Measurements from ENCODE around the gene IL22RA2. TPM values are rescaled to one million over a fixed set of nuclear protein-coding genes. Genes with fewer than 3 reads are reported as not detected.

IL22RA2 gene
- total RNA-seq, 1 donor from 2014 or later = not detected

DNA sequence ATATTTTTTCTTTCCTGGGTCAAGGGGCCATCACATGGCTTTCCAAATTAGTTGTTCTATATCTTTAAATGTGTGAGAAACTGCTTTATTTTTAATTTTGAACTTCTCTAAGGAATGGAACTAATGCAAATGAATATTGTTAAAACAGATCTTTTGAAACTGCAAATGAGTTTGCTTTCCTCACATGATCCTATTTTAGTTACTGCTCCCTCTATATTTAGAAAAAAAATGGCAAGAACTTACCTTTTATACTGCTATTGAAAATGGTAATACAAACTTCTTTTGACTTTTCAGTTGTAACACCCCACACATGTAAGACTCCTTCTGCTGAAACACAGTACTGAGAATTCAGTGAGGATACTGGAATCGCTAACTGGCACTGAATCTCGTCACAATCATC, 29.8 kb upstream of the IL22RA2 start:
- ATAC-seq (no peak), DNase-seq (ENCODE audit: missing footprints) (no peak)
- intact Hi-C loops (cut with DNase I) = loop anchor here (5.0 to 10.0 kb wide), 2 partner anchors 106 to 238 kb away; no protein-coding TSS in a partner anchor

DNA sequence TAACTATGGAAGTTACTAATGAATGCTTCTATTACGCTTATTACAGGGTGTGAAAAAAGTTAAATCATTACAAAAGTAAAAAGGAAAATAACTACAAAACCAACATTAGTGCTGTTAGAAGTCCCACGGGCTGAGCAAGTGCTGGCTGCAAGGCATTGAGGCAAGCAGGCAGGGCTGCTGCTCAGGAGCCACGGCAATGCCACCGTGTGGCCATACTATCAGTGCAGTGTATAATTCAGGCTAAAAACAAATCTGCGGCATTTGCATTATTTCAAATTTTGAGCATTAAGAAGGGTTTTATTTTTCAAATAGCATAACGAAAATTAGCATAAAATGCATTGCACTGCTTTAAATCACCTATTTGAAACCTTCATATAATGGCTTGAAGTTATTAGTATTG, 28.6 kb upstream of the IL22RA2 start:
- DNase-seq (ENCODE audit: missing footprints) (no peak), ATAC-seq (peak; percentile 80)
- intact Hi-C loops (cut with DNase I) = loop anchor here (5.0 to 10.0 kb wide), 2 partner anchors 105 to 237 kb away; no protein-coding TSS in a partner anchor

GRCh38 chr6:137201006-137201405, 27.6 kb upstream of the IL22RA2 start:
- no peak for ATAC-seq
- DNase-seq (ENCODE audit: missing footprints) = no peak
- intact Hi-C loops (cut with DNase I) = loop anchor here (5.0 to 10.0 kb wide), 2 partner anchors 104 to 236 kb away; no protein-coding TSS in a partner anchor

- intact Hi-C loops (cut with DNase I) = loop anchor here (5.0 to 10.0 kb wide), 2 partner anchors 103 to 235 kb away; no protein-coding TSS in a partner anchor
- ATAC-seq (no peak), DNase-seq (ENCODE audit: missing footprints) (no peak)
Measured at GRCh38 chr6:137200288-137200687, 26.8 kb upstream of the IL22RA2 start.

DNA sequence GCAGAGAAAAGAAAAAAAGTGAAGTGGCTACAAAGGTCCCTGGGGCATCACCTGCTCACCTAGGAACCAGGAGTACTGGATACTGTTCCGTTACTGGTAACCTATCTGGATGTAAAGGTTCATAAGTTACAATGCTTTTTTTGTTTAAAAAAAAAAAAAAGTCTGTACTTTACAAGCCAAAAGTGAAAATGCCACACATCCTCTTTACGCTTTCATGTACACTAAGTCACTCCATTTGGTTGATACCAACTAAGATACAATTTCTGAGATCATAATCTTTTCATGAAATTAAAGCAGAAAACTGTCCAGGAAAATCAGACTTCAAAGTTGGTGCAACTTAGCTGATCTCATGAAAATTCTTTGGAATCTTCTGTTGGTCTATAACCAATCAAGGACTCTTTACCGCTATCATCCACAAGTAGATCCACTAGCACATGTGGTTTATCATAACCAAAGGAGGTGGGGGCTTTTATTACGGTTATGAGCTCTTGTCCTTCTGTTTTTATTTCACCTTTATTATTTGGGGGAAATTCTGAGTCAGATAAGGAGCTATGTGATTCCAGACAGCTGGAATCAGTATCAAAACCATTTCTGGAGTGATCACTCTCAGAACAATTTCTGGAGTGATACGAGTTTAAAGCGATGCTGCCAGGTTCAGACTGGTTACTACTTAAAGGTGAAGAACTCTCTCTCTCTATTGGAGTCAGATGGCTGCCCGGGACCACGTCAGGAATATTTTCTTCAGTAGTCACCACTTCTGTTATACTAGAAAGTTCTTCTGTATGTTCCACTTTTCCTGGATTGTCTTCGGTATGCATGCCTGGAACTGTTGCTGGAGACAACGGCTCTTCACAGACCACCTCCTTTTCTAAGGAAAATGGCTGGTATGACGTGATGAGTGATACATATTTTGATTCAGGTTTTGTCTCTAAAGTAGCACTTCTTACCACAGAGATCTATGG, 24.5 kb upstream of the IL22RA2 start:
- ATAC-seq = no peak

DNA sequence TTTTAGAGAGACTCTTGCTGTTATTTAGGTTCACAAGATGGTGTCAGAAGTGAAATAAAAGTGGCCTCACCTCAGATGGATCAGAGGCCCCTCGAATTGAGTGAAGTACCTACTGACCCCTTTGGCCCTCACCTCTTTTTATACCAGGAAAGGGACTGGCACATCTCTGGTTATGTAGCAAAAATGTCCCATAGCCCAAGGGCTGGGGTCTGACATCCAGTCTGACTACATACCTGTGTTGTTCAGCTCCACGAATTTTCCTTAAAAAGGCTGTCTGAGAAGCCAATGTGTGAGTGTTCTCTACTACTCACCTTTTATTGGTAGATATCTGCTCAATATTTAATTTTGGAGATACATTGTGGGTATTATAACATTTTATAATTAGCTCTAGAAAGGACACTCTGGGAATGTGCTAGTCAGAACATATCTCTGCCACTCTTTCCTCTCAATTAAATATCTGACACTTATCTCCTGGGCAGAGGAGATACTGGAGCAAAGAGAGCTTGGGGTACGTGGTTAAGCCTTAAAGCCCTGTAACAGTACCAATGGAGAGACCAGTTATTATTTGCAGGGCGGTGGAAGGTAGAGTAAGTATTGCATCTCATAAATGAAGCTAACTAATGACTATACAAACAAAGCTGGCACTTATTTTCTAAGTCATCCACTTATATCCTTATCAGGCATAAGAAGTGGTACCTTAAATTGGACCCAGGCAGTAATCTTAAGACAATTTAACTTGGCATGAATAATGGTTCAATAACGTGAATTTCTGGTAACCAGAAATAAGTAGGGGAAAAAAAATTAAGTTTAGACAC, 20.0 kb upstream of the IL22RA2 start:
- DNase-seq (ENCODE audit: missing footprints) (no peak), ATAC-seq (no peak)
- intact Hi-C loops (cut with DNase I) = no loop called here

More for the DNA sequence above, 24.5 kb upstream of the IL22RA2 start:
- no peak for DNase-seq (ENCODE audit: missing footprints)
- intact Hi-C loops (cut with DNase I) = no loop called here

- ATAC-seq = no peak
- DNase-seq (ENCODE audit: missing footprints) = no peak
- intact Hi-C loops (cut with DNase I) = no loop called here
Measured at GRCh38 chr6:137192821-137193220, 19.4 kb upstream of the IL22RA2 start.

- ATAC-seq = peak; percentile 41
- intact Hi-C loops (cut with DNase I) = no loop called here
- no peak for DNase-seq (ENCODE audit: missing footprints)
Measured at GRCh38 chr6:137191670-137192069, 18.2 kb upstream of the IL22RA2 start.

DNA sequence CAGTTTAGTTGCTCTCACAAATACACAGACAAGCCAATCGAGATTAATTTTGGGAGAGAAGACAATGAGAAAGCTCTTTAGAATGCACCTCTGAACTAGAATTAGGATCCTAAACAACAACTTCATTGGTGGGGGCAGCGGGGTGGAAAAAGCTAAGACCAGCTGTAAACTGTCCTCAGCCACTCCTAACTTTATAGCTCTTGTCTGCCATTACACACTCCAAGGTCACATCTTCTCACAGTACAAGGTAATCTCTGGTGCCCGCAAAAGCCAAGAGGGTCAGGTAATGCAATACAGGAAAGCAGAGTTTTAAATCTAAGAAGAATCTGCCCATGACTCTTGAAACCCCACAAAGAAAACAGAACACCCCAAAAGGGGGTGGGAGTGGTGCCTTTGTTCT, 17.8 kb upstream of the IL22RA2 start:
- intact Hi-C loops (cut with DNase I) = no loop called here
- ATAC-seq (no peak), DNase-seq (ENCODE audit: missing footprints) (no peak)

GRCh38 chr6:137190583-137191094, 17.2 kb upstream of the IL22RA2 start:
- ATAC-seq (no peak), DNase-seq (ENCODE audit: missing footprints) (no peak)
- intact Hi-C loops (cut with DNase I) = no loop called here

DNA sequence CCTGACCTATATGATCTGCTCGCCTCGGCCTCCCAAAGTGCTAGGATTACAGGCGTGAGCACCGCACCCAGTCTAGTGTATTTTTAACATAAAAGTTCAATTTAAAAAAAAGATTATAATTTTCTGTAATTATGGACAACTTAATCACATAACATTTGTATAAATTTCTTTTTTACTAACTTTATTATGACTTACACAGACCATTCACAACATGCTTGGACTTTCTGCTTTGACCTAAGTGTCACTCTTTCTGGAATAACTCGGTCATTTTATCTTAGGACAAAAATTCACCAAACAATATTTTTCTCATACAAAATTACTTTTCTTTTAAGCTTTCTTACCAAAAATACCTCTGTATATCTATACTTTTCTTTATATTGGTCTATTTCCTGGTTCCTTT, 15.4 kb upstream of the IL22RA2 start:
- ATAC-seq = no peak
- no peak for DNase-seq (ENCODE audit: missing footprints)
- intact Hi-C loops (cut with DNase I) = no loop called here

DNA sequence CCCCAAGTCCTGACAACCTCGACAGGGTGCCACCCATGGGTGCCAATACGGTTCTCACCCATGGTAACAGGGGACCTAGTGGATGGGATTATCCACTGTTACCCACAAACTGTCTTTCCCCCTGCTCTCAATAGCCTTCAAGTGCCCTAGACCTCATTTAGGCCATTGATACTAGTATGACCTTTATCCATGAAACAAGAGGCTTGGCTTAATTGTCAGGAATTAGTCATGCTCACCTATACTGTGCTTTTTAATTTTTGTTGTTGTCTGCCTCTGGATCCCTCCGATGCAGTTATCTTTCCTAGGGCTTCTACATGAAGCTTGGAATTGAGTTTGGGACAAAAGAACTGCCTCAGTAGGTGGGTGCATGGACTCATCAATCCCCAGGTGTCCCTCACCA, 11.8 kb upstream of the IL22RA2 start:
- no peak for DNase-seq (ENCODE audit: missing footprints)
- intact Hi-C loops (cut with DNase I) = no loop called here
- no peak for ATAC-seq

- intact Hi-C loops (cut with DNase I) = no loop called here
- no peak for ATAC-seq
- no peak for DNase-seq (ENCODE audit: missing footprints)
Measured at GRCh38 chr6:137182654-137183073, 9.2 kb upstream of the IL22RA2 start.

DNA sequence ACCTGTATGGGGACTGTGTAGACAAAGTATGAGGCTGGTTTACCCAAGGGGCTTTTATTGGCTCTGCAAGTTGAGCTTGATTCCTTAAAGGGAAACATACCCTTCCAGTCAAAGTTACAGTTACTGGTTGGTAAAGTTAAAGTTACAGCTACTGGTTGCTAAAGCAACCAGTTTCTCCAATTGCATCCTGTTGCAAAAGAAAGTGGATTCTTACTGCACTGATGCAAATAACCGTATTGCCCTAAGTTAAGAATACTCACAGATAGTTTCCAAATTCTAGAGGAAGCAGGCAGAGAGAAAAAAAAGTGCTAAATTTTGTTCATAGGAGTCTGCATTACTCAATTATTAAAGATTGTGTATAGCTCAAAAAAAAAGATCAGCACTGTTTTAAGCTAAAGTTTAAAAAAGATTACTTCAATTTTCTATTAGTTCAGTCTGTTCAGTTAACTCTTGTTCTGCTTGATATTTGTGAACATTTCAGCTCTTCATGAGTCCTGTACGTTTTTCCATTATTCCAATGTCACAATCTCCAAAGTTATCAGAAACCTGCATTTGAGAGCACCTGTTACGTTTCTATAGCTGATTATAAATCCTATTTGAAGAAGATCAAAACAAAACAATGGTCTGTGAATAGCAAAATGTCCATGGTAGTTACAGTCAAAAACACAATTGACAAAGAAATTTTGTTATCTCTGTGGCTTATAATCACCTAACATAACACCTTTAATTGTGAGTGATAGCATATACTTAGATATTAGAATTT, 8.6 kb upstream of the IL22RA2 start:
- ATAC-seq (no peak), DNase-seq (ENCODE audit: missing footprints) (no peak)
- intact Hi-C loops (cut with DNase I) = no loop called here

- intact Hi-C loops (cut with DNase I) = no loop called here
- ATAC-seq (no peak), DNase-seq (ENCODE audit: missing footprints) (no peak)
Measured at GRCh38 chr6:137177611-137178010, 4.2 kb upstream of the IL22RA2 start.

GRCh38 chr6:137176729-137177128, 3.3 kb upstream of the IL22RA2 start:
- intact Hi-C loops (cut with DNase I) = no loop called here
- ATAC-seq = no peak
- no peak for DNase-seq (ENCODE audit: missing footprints)

- intact Hi-C loops (cut with DNase I) = no loop called here
Measured at GRCh38 chr6:137175868-137176245, 2.4 kb upstream of the IL22RA2 start.

DNA sequence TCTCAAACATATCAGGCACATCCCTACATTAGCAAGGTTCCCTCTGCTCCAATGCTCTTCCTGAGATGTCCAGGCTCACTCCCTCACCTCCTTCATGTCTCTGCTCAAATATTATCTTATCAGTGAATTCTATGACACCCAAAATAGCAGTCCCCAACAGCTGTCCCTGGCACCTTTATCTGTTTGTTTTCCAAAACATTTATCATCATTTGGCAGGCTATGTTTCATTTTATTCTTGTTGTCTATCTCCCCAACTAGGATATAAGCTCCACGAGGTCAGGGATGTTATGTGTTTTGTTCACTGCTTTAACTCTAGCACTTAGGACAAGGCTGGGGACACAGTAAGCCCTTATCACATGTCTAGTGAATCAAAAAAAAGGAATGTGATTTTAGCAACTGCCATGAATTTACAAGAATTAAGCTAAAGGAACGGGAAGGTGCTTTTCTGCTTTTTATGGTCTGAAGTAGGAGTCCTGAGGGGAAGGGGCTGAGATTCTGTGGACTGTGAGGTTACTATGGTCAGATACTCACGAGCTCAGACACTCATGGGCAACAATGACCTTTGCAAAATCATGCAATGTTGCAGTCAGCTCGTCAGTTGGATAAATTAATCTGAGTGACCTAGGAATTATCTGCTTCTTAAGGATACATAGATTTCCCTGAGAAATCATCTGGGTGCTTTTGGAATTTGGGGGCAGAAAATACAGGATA, 1.9 kb upstream of the IL22RA2 start:
- DNase-seq (ENCODE audit: missing footprints) (no peak), ATAC-seq (peak; percentile 84)
- intact Hi-C loops (cut with DNase I) = no loop called here

More at GRCh38 chr6:137175868-137176245, 2.4 kb upstream of the IL22RA2 start:
- ATAC-seq (no peak), DNase-seq (ENCODE audit: missing footprints) (no peak)
